Mucosa of stomach (tissue), 1 donor: ENCODE measurements around the gene AP1G1.
"Not testable (repeated sequence)": the region's sequence is repeated elsewhere in the genome, so short reads cannot be mapped to it uniquely, and the experiment has no call there.

Experiments
- H3K27me3 ChIP-seq: one replicate; pipeline ENCODE4 v1.7.0; 2013; ENCODE audit warnings: mild to moderate bottlenecking, low read length; ENCODE audit not compliant: control insufficient read depth, insufficient read depth
- H3K36me3 ChIP-seq: one replicate; pipeline ENCODE4 v1.7.0; 2013; ENCODE audit warnings: low read length; ENCODE audit not compliant: control insufficient read depth, insufficient read depth
- H3K4me1 ChIP-seq: one replicate; pipeline ENCODE4 v1.7.0; 2013; ENCODE audit warnings: mild to moderate bottlenecking, low read length; ENCODE audit not compliant: control insufficient read depth, insufficient read depth
- H3K4me3 ChIP-seq: one replicate; pipeline ENCODE4 v1.7.0; 2013; ENCODE audit warnings: low read length
- H3K9ac ChIP-seq: one replicate; pipeline ENCODE4 v1.7.0; 2013; ENCODE audit warnings: mild to moderate bottlenecking, low read length, moderate library complexity
- H3K9me3 ChIP-seq: one replicate; pipeline ENCODE4 v1.7.0; 2013; ENCODE audit warnings: mild to moderate bottlenecking, low read length, moderate library complexity; ENCODE audit not compliant: control insufficient read depth
- donor health status: Pancreatic carcinoma.

The AP1G1 gene

GRCh38 chr16:71709229-71709781, 99.3 kb downstream of the AP1G1 start:
- Histone ChIP-seq H3K4me1 (no peaks in the 10 kb centered on the region), H3K27me3 (no peaks in the 10 kb centered on the region), H3K36me3 (no peaks in the 10 kb centered on the region), H3K4me3 (no peak overlapping the region), H3K9me3 (no peaks in the 10 kb centered on the region), H3K9ac (no peak overlapping the region)

GRCh38 chr16:71708696-71709095, 99.9 kb downstream of the AP1G1 start:
- H3K4me1 ChIP-seq, result no peaks in the 10 kb centered on the region
- H3K4me3 ChIP-seq, result no peak overlapping the region
- no peaks in the 10 kb centered on the region for H3K9me3 ChIP-seq
- H3K9ac ChIP-seq, result no peak overlapping the region
- H3K36me3 ChIP-seq, result no peaks in the 10 kb centered on the region
- H3K27me3 ChIP-seq, result no peaks in the 10 kb centered on the region

- H3K4me1 ChIP-seq, result no peaks in the 10 kb centered on the region
- no peak overlapping the region for H3K9ac ChIP-seq
- H3K9me3 ChIP-seq, result no peaks in the 10 kb centered on the region
These were observed 101.4 kb downstream of the AP1G1 start for GRCh38 chr16:71707199-71707598.

GRCh38 chr16:71706046-71706445, 102.6 kb downstream of the AP1G1 start:
- Histone ChIP-seq H3K9ac (no peak overlapping the region), H3K4me1 (no peaks in the 10 kb centered on the region), H3K9me3 (no peaks in the 10 kb centered on the region), H3K36me3 (no peaks in the 10 kb centered on the region), H3K4me3 (no peak overlapping the region), H3K27me3 (no peaks in the 10 kb centered on the region)

More at GRCh38 chr16:71707199-71707598, 101.4 kb downstream of the AP1G1 start:
- Histone ChIP-seq H3K27me3 (no peaks in the 10 kb centered on the region), H3K4me3 (no peak overlapping the region), H3K36me3 (no peaks in the 10 kb centered on the region)

- no peaks in the 10 kb centered on the region for H3K9me3 ChIP-seq
- no peaks in the 10 kb centered on the region for H3K27me3 ChIP-seq
- no peak overlapping the region for H3K4me3 ChIP-seq
- H3K9ac ChIP-seq, result no peak overlapping the region
- H3K4me1 ChIP-seq, result no peaks in the 10 kb centered on the region
- no peaks in the 10 kb centered on the region for H3K36me3 ChIP-seq
These were observed 105.3 kb downstream of the AP1G1 start for GRCh38 chr16:71703333-71703732.

- Histone ChIP-seq H3K4me3 (no peak overlapping the region), H3K36me3 (no peaks in the 10 kb centered on the region), H3K27me3 (no peaks in the 10 kb centered on the region), H3K9ac (no peak overlapping the region), H3K4me1 (no peaks in the 10 kb centered on the region), H3K9me3 (no peaks in the 10 kb centered on the region)
These were observed 107.8 kb downstream of the AP1G1 start for GRCh38 chr16:71700831-71701230.

- Histone ChIP-seq H3K27me3 (no peaks in the 10 kb centered on the region), H3K9me3 (no peaks in the 10 kb centered on the region), H3K4me1 (no peaks in the 10 kb centered on the region), H3K9ac (no peak overlapping the region), H3K36me3 (no peaks in the 10 kb centered on the region), H3K4me3 (no peak overlapping the region)
These were observed 110.1 kb downstream of the AP1G1 start for GRCh38 chr16:71698491-71698890.

- Histone ChIP-seq H3K9me3 (no peaks in the 10 kb centered on the region), H3K4me3 (no peak overlapping the region), H3K4me1 (no peaks in the 10 kb centered on the region), H3K9ac (no peak overlapping the region), H3K36me3 (no peaks in the 10 kb centered on the region), H3K27me3 (no peaks in the 10 kb centered on the region)
These were observed 115.5 kb downstream of the AP1G1 start for GRCh38 chr16:71693164-71693563.

GRCh38 chr16:71689901-71690300, 118.7 kb downstream of the AP1G1 start:
- H3K9me3 ChIP-seq, result no peaks in the 10 kb centered on the region
- H3K9ac ChIP-seq, result no peak overlapping the region
- H3K36me3 ChIP-seq, result no peaks in the 10 kb centered on the region
- H3K4me1 ChIP-seq, result no peaks in the 10 kb centered on the region
- H3K4me3 ChIP-seq, result no peak overlapping the region
- H3K27me3 ChIP-seq, result no peaks in the 10 kb centered on the region

- no peaks in the 10 kb centered on the region for H3K4me1 ChIP-seq
- no peak overlapping the region for H3K4me3 ChIP-seq
- no peaks in the 10 kb centered on the region for H3K36me3 ChIP-seq
- no peaks in the 10 kb centered on the region for H3K9me3 ChIP-seq
- no peaks in the 10 kb centered on the region for H3K27me3 ChIP-seq
- H3K9ac ChIP-seq, result no peak overlapping the region
These were observed 120.8 kb downstream of the AP1G1 start for GRCh38 chr16:71687861-71688260.

- H3K9ac ChIP-seq, H3K4me1 ChIP-seq, H3K27me3 ChIP-seq, H3K36me3 ChIP-seq, H3K4me3 ChIP-seq, H3K9me3 ChIP-seq: not testable (repeated sequence)
These were observed 124.4 kb downstream of the AP1G1 start for GRCh38 chr16:71684280-71684679.

GRCh38 chr16:71681360-71681759, 127.3 kb downstream of the AP1G1 start:
- Histone ChIP-seq H3K27me3 (no peaks in the 10 kb centered on the region), H3K36me3 (no peaks in the 10 kb centered on the region), H3K9me3 (no peaks in the 10 kb centered on the region), H3K9ac (no peak overlapping the region), H3K4me3 (no peak overlapping the region), H3K4me1 (peaks cover 5% of the 10 kb centered on the region)
